ENCODE measurements around the gene LYZL1.
"Not testable (repeated sequence)": the region's sequence is repeated elsewhere in the genome, so short reads cannot be mapped to it uniquely, and the experiment has no call there.

LYZL1 gene

GRCh38 chr10:29310463-29310862 is 21.6 kb downstream of the LYZL1 start:
- DNase-seq = not testable (repeated sequence)

- DNase-seq = no peak
Measured at GRCh38 chr10:29313071-29313470, 24.2 kb downstream of the LYZL1 start.

GRCh38 chr10:29314726-29315125 is 25.9 kb downstream of the LYZL1 start:
- no peak for DNase-seq

- no peak for DNase-seq
Measured at GRCh38 chr10:29315814-29316213, 26.9 kb downstream of the LYZL1 start.

- no peak for DNase-seq
Measured at GRCh38 chr10:29316308-29317026, 27.6 kb downstream of the LYZL1 start.

GRCh38 chr10:29317027-29317420 is 28.2 kb downstream of the LYZL1 start:
- no peak for DNase-seq

- no peak for DNase-seq
Measured at GRCh38 chr10:29317423-29318021, 28.7 kb downstream of the LYZL1 start.

GRCh38 chr10:29318141-29319071 is 29.5 kb downstream of the LYZL1 start:
- not testable (repeated sequence) for DNase-seq

- DNase-seq = no peak
Measured at GRCh38 chr10:29319205-29319781, 30.4 kb downstream of the LYZL1 start.

GRCh38 chr10:29320680-29321121 is 31.8 kb downstream of the LYZL1 start:
- not testable (repeated sequence) for DNase-seq

- DNase-seq = no peak
Measured at GRCh38 chr10:29321656-29322055, 32.8 kb downstream of the LYZL1 start.

GRCh38 chr10:29322918-29323317 is 34.0 kb downstream of the LYZL1 start:
- DNase-seq = no peak

- no peak for DNase-seq
Measured at GRCh38 chr10:29323367-29323766, 34.5 kb downstream of the LYZL1 start.

- no peak for DNase-seq
Measured at GRCh38 chr10:29324220-29324841, 35.5 kb downstream of the LYZL1 start.

GRCh38 chr10:29326299-29326698 is 37.4 kb downstream of the LYZL1 start:
- no peak for DNase-seq

- DNase-seq = no peak
Measured at GRCh38 chr10:29326886-29327745, 38.2 kb downstream of the LYZL1 start.

- no peak for DNase-seq
Measured at GRCh38 chr10:29327746-29328102, 38.9 kb downstream of the LYZL1 start.

- no peak for DNase-seq
Measured at GRCh38 chr10:29328983-29329382, 40.1 kb downstream of the LYZL1 start.

GRCh38 chr10:29329420-29329819 is 40.5 kb downstream of the LYZL1 start:
- DNase-seq = no peak

GRCh38 chr10:29332061-29332760 is 43.3 kb downstream of the LYZL1 start:
- no peak for DNase-seq

GRCh38 chr10:29332761-29333148 is 43.9 kb downstream of the LYZL1 start:
- no peak for DNase-seq
